Lower lobe of right lung (tissue), 2 donors: ENCODE measurements around the gene GAL3ST2. TPM values are rescaled to one million over a fixed set of nuclear protein-coding genes. Genes with fewer than 3 reads are reported as not detected.

Experiments
- ATAC-seq, 2 donors: fragments of 200-7000 bp; cut with Tn5 transposase; one replicate each; pipeline ENCODE4 v1.9.1; 2020 to 2022; ENCODE audit warnings: mild to moderate bottlenecking in 2 of 2, moderate library complexity in 2 of 2
- DNase-seq: peaks from one replicate; pipeline ENCODE4 v3.0.0-alpha.2; 2020
- H3K27ac ChIP-seq: fragments of 200-600 bp; one replicate; pipeline ENCODE4 v1.8.0; 2022
- H3K27me3 ChIP-seq: fragments of 200-600 bp; one replicate; pipeline ENCODE4 v1.8.0; 2022; ENCODE audit warnings: low read depth
- H3K36me3 ChIP-seq: fragments of 200-600 bp; one replicate; pipeline ENCODE4 v1.8.0; 2022; ENCODE audit warnings: mild to moderate bottlenecking
- H3K4me1 ChIP-seq: fragments of 200-600 bp; one replicate; pipeline ENCODE4 v1.8.0; 2022
- H3K4me3 ChIP-seq: fragments of 200-600 bp; one replicate; pipeline ENCODE4 v1.8.0; 2022; ENCODE audit warnings: mild to moderate bottlenecking
- H3K9me3 ChIP-seq: fragments of 200-600 bp; one replicate; pipeline ENCODE4 v1.8.0; 2022
- intact Hi-C: fragments of 100-400 bp; cut with DNase I; formaldehyde crosslinking; loops from one replicate; pipeline ENCODE4 v1.11.0; 2022
- total RNA-seq: library from RNA; stranded (reverse); fragmentation: NEBNext Ultra II Directional; extraction: Animal tissue kit (Norgen Biotek cat#: 25700); gene quantifications from one replicate; pipeline ENCODE4 v1.2.1, GENCODE V29; 2021
- TF ChIP-seq, protein P1 (sequence below): fragments of 200-600 bp; IDR thresholded peaks from one replicate; pipeline ENCODE4 v1.8.0; 2022; ENCODE audit warnings: antibody characterized with exemption, mild to moderate bottlenecking
- donor health status: DM: no; HTN: yes; CAD: no; lungs with severe emphysema.

The GAL3ST2 gene
- total RNA-seq, 1 donor from 2014 or later: not detected

DNA sequence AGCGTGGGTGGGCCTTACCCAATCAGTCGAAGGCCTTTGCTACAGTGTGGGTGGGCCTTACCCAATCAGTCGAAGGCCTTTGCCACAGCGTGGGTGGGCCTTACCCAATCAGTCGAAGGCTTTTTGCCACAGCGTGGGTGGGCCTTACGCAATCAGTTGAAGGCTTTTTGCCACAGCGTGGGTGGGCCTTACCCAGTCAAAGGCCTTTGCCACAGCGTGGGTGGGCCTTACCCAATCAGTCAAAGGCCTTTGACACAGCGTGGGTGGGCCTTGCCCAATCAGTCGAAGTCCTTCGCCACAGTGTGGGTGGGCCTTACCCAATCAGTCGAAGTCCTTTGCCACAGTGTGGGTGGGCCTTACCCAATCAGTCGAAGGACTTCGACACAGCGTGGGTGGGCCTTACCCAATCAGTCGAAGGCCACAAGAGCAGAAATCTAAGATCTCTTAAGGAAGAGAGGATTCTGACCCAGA, 16.3 kb upstream of the GAL3ST2 start:
- TF ChIP-seq, protein P1, sequence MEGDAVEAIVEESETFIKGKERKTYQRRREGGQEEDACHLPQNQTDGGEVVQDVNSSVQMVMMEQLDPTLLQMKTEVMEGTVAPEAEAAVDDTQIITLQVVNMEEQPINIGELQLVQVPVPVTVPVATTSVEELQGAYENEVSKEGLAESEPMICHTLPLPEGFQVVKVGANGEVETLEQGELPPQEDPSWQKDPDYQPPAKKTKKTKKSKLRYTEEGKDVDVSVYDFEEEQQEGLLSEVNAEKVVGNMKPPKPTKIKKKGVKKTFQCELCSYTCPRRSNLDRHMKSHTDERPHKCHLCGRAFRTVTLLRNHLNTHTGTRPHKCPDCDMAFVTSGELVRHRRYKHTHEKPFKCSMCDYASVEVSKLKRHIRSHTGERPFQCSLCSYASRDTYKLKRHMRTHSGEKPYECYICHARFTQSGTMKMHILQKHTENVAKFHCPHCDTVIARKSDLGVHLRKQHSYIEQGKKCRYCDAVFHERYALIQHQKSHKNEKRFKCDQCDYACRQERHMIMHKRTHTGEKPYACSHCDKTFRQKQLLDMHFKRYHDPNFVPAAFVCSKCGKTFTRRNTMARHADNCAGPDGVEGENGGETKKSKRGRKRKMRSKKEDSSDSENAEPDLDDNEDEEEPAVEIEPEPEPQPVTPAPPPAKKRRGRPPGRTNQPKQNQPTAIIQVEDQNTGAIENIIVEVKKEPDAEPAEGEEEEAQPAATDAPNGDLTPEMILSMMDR: no peak
- peaks cover 32% of the 10 kb centered on the region for H3K36me3 ChIP-seq

DNA sequence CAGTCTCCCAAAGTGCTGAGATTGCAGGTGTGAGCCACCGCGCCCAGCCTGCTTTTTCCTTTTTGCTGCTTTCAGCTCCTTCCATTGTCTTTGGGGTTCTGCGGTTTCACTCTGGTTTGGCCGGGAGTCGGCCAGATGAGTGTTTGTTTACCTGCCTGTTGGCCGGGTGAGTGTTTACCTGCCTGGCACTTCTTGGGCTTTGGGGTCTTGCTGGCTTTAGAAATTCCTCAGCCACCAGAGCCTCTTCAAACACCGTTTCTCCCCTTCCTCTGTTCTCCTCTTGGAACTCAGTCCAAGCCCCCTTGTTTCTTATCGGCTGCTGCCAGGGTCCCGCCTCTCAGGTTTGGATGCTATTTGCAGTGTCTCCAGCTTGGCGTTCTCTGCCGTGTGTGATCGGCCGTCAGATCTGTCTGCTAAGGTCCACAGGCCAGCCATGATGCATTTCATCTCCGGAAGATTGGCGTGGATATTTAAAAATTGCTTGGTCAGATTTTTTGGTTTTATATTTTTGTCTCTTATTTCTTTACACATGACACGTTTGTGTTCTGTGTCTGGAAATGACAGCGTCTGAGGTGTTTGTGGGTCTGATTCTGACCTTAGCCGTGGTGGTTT, 14.2 kb upstream of the GAL3ST2 start:
- TF ChIP-seq, protein P1: no peak
- ATAC-seq (peak in 1 of 2 donors; percentile 34), DNase-seq (no peak)
- H3K36me3 ChIP-seq: peaks cover 13% of the 10 kb centered on the region
- no peaks in the 10 kb centered on the region for H3K9me3 ChIP-seq
- intact Hi-C loops: no loop called here
- H3K27me3 ChIP-seq: no peaks in the 10 kb centered on the region
- H3K27ac ChIP-seq: no peak overlapping the region
- H3K4me3 ChIP-seq: no peak overlapping the region
- H3K4me1 ChIP-seq: no peaks in the 10 kb centered on the region

More for the DNA sequence above, 16.3 kb upstream of the GAL3ST2 start:
- H3K27ac ChIP-seq: no peak overlapping the region
- DNase-seq (no peak), ATAC-seq (no peak)
- H3K27me3 ChIP-seq: no peaks in the 10 kb centered on the region
- H3K4me1 ChIP-seq: no peaks in the 10 kb centered on the region
- H3K9me3 ChIP-seq: no peaks in the 10 kb centered on the region
- intact Hi-C loops: no loop called here
- H3K4me3 ChIP-seq: no peak overlapping the region

DNA sequence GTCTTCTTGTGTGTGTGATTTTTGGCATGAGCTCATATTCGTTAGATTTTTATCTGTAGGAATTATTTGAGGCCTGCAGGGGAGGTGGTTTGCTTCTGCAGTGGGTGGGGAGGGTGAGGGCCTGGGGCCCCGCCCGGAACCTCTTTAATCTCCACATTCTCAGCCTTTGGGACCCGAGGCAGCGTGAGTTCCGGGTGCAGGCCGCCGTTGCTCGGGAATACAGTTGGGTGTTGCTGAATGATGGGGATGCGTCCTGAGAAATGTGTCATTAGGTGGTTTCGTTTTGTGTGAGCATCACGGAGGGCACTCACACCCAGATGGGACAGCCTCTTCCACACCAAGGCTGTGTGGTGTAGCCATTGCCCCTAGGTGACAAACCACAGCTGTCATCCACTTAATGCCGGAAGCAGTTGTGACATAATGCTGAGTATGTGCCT, 13.7 kb upstream of the GAL3ST2 start:
- TF ChIP-seq, protein P1: no peak
- Histone ChIP-seq H3K27me3 (no peaks in the 10 kb centered on the region), H3K36me3 (peaks cover 9% of the 10 kb centered on the region), H3K4me3 (no peak overlapping the region), H3K4me1 (no peaks in the 10 kb centered on the region), H3K27ac (no peak overlapping the region), H3K9me3 (no peaks in the 10 kb centered on the region)
- no peak for DNase-seq
- ATAC-seq: peak; percentile 66 to 79
- intact Hi-C loops: no loop called here

DNA sequence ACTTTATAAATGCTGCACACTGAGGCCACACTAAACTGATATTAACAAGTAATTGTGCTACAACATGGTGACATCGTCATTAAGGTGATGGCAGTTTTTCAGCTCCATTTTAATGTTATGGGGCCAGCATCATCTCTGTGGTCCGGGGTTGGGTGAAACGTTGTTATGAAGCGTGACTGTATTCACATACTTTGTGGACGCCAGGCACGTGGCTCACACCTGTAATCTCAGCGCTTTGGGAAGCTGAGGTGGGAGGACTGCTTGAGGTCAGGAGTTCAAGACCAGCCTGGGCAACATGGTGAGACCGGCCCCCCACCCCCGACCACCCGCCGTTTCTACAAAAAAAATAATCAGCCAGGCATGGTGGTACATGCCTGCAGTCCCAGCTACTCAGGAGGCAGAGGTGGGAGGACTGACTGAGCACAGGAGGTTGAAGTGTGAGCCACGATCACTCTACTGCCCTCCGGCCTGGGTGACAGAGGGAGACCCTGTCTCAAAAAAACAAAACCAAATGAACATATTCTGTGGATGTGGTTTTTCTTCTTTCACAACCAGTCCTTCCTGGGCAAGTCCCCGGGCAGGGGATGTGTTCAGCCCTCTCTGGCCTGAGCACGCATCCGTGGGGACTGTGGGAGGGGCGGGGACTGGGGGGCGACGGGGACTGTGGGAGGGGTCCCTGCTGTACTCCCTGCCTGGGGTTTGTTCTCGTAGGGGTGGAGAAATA, 12.9 kb upstream of the GAL3ST2 start:
- TF ChIP-seq, protein P1: no peak
- Histone ChIP-seq H3K4me1 (no peaks in the 10 kb centered on the region), H3K27ac (no peak overlapping the region), H3K36me3 (peaks cover 9% of the 10 kb centered on the region), H3K27me3 (no peaks in the 10 kb centered on the region), H3K9me3 (no peaks in the 10 kb centered on the region), H3K4me3 (no peak overlapping the region)
- no peak for DNase-seq
- peak; percentile 9 to 12 for ATAC-seq
- intact Hi-C loops: no loop called here

DNA sequence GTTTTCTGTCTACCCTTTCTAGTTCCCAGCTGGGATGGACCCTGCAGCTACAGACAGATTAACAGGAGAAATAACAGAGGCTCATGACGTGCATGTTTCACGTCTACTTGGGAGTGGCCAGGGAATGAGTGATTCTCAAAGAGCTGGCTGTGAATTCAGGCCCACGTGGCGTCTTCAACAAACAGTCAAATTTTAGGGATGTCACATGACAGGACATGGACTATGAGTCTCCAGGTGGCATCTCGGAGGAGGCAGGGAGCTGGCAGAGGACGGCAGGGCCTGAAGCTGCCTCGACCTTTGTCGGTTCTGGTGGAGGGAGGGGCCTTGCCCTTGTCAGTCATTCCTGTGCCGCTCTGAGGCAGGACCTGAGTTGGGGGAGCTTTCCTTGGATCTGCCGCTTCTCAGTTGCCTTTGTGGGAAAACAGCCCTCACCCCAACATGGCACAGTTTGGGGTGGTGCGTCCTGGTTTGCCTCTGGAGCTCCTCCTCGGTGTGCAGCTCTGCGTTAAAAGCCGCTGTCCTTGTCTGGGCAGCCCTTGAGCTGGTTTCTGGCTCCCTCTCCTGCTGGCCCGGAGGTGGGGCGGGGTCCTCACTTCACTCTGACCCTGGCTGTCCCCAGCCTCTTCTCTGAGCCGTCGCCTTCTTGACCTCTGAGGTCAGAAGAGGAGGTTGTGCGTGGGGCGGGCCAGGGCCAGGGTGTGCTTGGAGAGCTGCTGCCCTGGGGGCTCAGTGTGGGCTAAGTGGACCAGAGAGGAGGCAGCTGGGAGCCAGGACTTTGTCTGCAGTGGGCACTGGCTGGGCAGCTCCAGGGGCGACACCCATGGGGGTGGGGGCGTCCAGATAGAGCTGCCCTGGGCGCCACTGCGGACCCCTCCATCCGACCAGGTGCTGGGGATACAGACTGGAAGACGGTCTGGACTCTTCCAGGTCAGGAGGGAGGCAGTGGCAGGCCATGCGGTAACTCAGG, 12.1 kb upstream of the GAL3ST2 start:
- DNase-seq (no peak), ATAC-seq (no peak)
- no peaks in the 10 kb centered on the region for H3K4me1 ChIP-seq
- no peaks in the 10 kb centered on the region for H3K9me3 ChIP-seq
- TF ChIP-seq, protein P1: no peak
- H3K27ac ChIP-seq: no peak overlapping the region
- H3K4me3 ChIP-seq: no peak overlapping the region
- peaks cover 4% of the 10 kb centered on the region for H3K36me3 ChIP-seq
- no peaks in the 10 kb centered on the region for H3K27me3 ChIP-seq
- intact Hi-C loops: no loop called here
